GM10266 (cell line): Measurements from ENCODE around the gene CES3.

ENCODE experiments used
- DNase-seq: peaks from one replicate; pipeline ENCODE4 v3.0.0; 2012; ENCODE audit errors: extremely low spot score
- TF ChIP-seq, protein P1 (sequence below): IDR thresholded peaks from 2 replicates; pipeline ENCODE4 v1.5.1; 2012; ENCODE audit warnings: mild to moderate bottlenecking, low read depth; ENCODE audit not compliant: control insufficient read depth, insufficient read depth; ENCODE audit errors: missing control alignments

CES3 gene

DNA sequence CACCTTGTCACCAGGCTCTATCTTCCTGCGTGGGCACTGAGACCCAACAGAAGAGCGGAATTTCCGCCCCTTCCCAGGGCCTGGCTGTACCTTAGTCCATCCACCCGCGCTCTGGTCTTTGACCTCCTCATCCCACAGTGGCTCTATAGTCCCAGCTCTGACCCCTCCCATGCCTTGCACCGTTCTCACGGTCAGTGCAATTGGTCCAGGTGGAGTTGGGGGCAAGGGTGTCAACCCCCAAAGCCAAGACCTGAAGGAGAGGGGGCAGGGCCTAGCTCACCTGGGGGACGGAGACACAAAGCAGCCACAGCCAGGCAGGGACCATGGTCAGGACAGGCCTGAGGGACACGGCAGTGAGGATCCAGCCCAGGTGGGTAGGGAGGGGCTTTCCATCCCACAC lies 43.3 kb upstream of the CES3 start:
- DNase-seq, result no peak
- TF ChIP-seq, protein P1, sequence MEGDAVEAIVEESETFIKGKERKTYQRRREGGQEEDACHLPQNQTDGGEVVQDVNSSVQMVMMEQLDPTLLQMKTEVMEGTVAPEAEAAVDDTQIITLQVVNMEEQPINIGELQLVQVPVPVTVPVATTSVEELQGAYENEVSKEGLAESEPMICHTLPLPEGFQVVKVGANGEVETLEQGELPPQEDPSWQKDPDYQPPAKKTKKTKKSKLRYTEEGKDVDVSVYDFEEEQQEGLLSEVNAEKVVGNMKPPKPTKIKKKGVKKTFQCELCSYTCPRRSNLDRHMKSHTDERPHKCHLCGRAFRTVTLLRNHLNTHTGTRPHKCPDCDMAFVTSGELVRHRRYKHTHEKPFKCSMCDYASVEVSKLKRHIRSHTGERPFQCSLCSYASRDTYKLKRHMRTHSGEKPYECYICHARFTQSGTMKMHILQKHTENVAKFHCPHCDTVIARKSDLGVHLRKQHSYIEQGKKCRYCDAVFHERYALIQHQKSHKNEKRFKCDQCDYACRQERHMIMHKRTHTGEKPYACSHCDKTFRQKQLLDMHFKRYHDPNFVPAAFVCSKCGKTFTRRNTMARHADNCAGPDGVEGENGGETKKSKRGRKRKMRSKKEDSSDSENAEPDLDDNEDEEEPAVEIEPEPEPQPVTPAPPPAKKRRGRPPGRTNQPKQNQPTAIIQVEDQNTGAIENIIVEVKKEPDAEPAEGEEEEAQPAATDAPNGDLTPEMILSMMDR, result no peak

DNA sequence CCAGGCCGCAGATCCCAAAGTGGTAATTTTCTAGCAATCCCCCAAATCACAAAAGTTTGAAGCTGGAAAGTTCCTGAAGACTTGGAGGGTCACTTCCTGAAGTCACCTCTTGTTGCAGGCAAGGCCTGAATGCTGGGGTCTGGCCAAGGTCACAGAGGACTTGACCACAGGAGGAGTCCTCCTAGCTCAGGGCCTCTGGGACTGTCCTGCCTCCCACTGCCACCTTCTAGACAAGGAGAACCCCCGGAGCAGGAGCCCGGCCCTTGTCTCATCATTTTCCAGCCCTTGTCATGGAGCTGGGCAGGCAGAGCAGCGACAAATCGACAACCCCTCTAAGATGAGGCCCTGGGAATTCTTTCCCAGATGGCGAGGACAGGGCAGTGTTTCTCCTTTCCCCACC lies 42.7 kb upstream of the CES3 start:
- DNase-seq, result no peak
- TF ChIP-seq, protein P1, result no peak

DNA sequence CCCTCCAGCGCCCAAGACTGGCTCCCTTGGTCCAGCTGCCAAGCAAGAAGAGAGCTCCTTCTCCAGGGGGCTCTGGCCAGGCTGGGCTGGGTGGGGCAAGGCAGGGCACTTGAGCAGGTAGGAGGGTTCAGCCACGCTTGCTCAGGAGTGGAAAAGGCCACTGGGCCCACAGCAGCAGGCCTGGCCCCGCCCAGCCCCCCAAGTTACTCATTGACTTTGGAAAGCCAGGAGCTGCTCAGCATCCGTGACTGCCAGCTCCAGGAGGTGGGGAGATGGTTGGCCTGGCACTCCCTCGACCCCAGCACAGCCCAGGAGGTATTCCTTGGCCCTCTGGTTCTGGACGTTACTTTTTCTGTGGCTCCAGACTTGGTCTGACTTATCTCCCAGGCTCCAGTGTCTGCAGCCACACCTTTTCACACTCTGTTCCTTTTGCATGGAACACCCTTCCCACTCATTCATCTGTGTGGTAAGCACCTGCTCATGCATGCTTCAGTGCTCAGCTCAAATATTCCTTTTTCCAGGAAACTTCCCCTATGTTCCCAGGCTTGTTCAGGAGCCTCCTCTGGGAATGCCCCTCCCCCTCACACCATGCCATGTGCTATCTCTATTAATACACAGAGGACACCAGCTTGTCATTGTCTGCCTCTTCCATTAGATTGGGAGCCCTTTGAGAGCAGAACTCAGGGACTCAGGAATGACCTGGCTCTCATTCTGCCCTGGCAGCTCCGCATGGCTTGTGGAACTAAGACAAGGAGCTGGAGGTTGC lies 42.1 kb upstream of the CES3 start, which contains the start of gene CDH16:
Gene CDH16 (minus strand): TSS at position 83 of the 766 bp plus-strand sequence. CDS start 820 bp downstream, outside the sequence.
- DNase-seq, result no peak
- TF ChIP-seq, protein P1, result no peak

DNA sequence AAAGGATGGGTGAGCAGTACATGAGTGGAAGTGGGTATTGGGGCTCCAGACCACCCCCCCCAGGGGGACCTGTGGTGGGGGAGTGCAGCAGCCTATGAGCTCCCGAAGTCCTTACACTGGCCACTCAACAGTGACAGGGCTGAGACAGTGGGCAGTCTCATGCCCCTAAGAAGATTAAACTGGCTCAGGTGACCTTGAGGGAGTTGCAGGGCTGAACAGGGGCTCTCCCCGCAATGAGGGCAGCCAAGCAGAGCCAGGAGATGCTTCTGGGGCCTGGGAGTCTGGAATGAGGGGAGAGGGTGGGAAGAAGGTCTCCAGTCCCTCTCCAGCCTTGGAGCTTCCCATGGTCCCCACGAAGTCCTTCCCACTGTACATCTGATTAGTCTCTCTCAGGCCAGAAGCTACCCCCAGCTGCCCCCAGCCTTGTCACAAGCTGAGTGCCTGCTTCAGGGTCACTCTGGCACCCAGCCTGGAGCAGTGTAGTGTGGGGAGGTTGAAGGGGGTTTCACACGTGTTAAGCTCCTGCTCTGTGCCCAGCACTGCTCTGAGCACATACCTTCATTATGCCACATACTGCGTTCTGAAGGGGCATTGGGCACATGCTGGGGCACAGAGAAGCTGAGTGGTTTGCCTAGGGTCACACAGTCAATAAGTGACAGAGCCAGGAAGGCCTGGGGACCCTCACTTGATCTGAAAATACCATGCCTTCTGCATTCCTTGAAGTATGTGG lies 41.3 kb upstream of the CES3 start:
- TF ChIP-seq, protein P1, result no peak
- DNase-seq, result no peak

DNA sequence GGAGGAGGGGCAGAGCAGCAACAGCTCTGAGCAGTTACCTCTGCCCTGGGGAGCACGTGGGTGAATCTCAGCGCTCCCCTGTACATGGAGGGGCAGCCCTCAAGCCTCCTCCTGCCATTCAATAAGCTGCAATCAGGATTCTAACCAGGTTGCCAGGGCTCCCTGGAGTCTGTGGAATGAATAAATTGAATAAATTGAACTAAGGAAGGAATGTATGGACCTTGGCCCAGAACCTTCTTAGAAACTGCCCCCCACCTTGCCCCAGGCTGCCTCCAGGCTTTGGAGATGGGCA lies 40.8 kb upstream of the CES3 start:
- TF ChIP-seq, protein P1, result no peak
- DNase-seq, result no peak

DNA sequence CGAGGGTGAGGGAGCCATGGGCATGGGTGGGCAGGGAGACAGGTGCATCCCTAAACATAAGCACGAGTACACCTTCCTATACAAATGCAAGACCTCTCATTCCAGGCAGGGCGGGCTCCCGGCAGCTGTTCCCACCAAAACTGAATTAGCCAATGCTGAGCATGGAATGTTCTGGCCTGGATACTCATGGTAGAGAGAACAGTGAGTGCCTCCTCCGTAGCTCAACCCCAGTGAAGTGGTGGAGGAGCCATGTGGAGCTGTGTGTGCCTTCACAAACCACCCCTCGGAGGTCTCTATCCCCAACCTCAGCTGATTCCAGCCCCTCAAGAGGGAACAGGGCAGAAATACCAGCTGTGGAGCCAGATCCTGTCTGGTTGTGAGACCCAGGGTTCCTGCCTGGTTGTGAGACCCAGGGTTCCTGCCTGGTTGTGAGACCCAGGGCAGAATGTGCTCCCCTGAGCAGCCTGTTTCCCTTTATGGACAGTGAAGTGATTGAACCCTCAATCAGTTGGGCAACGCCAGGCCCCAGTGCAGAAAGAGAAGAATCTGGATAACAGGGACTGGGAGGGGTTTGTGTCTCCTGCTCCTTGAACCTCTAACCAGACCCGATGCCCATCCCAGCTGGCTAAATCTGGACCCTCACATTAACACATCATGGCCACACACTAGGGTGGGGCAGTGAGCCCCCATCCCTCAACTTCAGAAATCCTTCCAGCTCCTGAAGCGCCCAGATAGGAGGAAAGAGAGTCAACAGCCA lies 40.0 kb upstream of the CES3 start:
- DNase-seq, result no peak
- TF ChIP-seq, protein P1, result no peak
